ENCODE data around the gene C1QTNF6.

DNA sequence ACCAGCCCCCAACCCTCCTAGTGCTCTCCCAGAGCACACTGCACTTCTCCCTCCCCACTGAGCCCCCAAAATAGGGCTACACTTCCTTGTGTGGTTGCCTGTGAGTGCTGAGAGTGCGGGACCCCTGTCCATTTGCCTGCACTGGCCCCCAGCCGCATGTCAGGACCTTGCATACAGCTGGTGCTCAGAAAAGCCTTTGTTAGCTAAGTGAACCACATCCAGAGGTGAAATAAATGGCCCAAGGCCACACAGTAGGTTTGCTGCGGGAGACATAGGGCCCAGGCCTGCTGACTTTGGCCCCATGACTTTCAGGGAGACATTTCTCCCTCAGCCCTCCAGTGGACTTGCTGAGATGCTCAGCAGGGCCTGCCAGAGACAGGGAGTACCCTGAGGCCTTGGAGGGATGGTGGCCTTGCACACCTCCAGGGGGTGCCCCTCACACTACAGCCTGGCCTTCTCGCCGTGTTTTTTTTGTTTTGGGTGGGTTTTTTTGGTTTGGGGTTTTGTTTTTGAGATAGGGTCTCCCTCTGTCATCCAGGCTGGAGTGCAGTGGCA, 14.0 kb upstream of the C1QTNF6 start:
- TF ChIP-seq, protein P1, sequence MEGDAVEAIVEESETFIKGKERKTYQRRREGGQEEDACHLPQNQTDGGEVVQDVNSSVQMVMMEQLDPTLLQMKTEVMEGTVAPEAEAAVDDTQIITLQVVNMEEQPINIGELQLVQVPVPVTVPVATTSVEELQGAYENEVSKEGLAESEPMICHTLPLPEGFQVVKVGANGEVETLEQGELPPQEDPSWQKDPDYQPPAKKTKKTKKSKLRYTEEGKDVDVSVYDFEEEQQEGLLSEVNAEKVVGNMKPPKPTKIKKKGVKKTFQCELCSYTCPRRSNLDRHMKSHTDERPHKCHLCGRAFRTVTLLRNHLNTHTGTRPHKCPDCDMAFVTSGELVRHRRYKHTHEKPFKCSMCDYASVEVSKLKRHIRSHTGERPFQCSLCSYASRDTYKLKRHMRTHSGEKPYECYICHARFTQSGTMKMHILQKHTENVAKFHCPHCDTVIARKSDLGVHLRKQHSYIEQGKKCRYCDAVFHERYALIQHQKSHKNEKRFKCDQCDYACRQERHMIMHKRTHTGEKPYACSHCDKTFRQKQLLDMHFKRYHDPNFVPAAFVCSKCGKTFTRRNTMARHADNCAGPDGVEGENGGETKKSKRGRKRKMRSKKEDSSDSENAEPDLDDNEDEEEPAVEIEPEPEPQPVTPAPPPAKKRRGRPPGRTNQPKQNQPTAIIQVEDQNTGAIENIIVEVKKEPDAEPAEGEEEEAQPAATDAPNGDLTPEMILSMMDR (conservative IDR thresholded peaks at IDR 0.05 in 1 of 2, IDR thresholded peaks at IDR 0.05 in 1 of 2; ENCODE audit: extremely low read depth in 1 of 2, insufficient read depth in 1 of 2, low read depth in 1 of 2, low read length in 2 of 2) = no peak
- no peak for TF ChIP-seq EZH2 (IDR thresholded peaks at IDR 0.05; ENCODE audit: borderline replicate concordance, low read length)
